H1 (cell line): Measurements from ENCODE around the gene VOPP1. TPM values are rescaled to one million over a fixed set of nuclear protein-coding genes. Genes with fewer than 3 reads are reported as not detected.

Experiments
- BCL11A ChIP-seq, 2 experiments: IDR thresholded peaks; one replicate each; pipeline ENCODE4 v1.6.1; 2011; ENCODE audit warnings: low read depth in 2 of 2, low read length in 2 of 2, mild to moderate bottlenecking in 2 of 2
- BRCA1 ChIP-seq: IDR thresholded peaks from 2 replicates; pipeline ENCODE4 v1.6.1; 2012; ENCODE audit warnings: low read depth, low read length, improper control_type of control experiment
- CBX5 ChIP-seq: fragments of 300-800, 300-1000 bp; sonication (generic); IDR thresholded peaks from 2 replicates; pipeline ENCODE4 v1.7.1; 2016; ENCODE audit warnings: antibody characterized with exemption, low read length, low read depth
- CHD7 ChIP-seq: fragments of 300-600 bp; sonication (generic); IDR thresholded peaks from 2 replicates; pipeline ENCODE4 v1.7.1; 2012; ENCODE audit warnings: low read length, moderate library complexity, mild to moderate bottlenecking, inconsistent platforms; ENCODE audit not compliant: insufficient replicate concordance
- NANOG ChIP-seq: IDR thresholded peaks from 2 replicates; pipeline ENCODE4 v1.6.1; 2011; ENCODE audit warnings: low read length, low read depth, mild to moderate bottlenecking, inconsistent platforms; ENCODE audit not compliant: insufficient read depth, poor library complexity, severe bottlenecking
- NRF1 ChIP-seq: IDR thresholded peaks from 2 replicates; pipeline ENCODE4 v1.6.1; 2011; ENCODE audit warnings: mild to moderate bottlenecking, low read depth, low read length, improper control_type of control experiment
- POU5F1 ChIP-seq: IDR thresholded peaks from 2 replicates; pipeline ENCODE4 v1.6.1; 2011; ENCODE audit warnings: low read depth, mild to moderate bottlenecking, low read length, moderate library complexity
- SP2 ChIP-seq: IDR thresholded peaks from 2 replicates; pipeline ENCODE4 v1.6.1; 2012; ENCODE audit warnings: mild to moderate bottlenecking, low read length, inconsistent platforms
- polyA plus RNA-seq, 7 experiments: library from polyadenylated mRNA; depleted of rRNA in 3 of 7; stranded (reverse) in 5 of 7; unstranded in 2 of 7; fragments of >200 nt in 5 of 7; fragments of 200-250 nt in 2 of 7; gene quantifications; 1 replicate in 5 of 7; 2 replicates in 1 of 7; 4 replicates in 1 of 7; pipeline versions ENCODE4 v1.2.1 to v1.2.3, GENCODE V29; 2011 to 2013; ENCODE audit warnings: missing spikeins in 2 of 7, mixed read lengths in 2 of 7
- total RNA-seq: library from RNA; stranded (reverse); fragmentation: NEBNext Ultra II Directional; extraction: Animal tissue kit (Norgen Biotek cat#: 25700); gene quantifications from 2 replicates; pipeline ENCODE4 v1.2.1, GENCODE V29; 2021
- TF ChIP-seq, protein P1 (sequence below): IDR thresholded peaks from 2 replicates; pipeline ENCODE4 v1.6.1; 2011; ENCODE audit warnings: low read depth, mild to moderate bottlenecking, low read length; ENCODE audit not compliant: insufficient read depth

Gene VOPP1
- total and polyA plus RNA-seq, 2 of the 8 experiments (the other 6 are each of a cell fraction or from before 2014, with no cell fraction given): 44.7 to 83.0 TPM

DNA sequence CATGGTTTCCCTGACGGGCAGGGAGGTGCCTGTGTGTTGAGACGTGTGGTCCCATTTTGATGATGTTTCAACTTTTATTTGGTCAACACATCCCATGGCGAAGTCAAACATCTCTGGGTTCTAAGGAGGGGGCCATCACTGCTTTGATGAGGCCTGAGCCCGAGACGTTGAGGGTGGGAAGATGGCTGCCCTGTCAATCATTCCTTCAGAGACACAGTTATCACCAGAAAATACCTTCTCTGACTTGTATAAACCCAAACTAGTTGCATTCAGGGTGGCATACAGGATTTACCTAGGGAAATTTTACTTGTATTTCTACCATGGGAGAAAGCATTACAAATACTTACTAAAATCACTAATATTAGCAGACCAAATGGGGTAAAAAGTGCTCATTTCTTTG, 64.6 kb downstream of the VOPP1 start (continued):
- TF ChIP-seq, protein P1, sequence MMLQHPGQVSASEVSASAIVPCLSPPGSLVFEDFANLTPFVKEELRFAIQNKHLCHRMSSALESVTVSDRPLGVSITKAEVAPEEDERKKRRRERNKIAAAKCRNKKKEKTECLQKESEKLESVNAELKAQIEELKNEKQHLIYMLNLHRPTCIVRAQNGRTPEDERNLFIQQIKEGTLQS: no peak
- TF ChIP-seq POU5F1 (no peak), NANOG (no peak), CBX5 (no peak), SP2 (no peak), BRCA1 (no peak), BCL11A (IDR thresholded peaks at IDR 0.05; ENCODE audit: low read depth in 2 of 2, low read length in 2 of 2) (no peak), CHD7 (no peak), NRF1 (no peak)
